Skeletal muscle tissue (tissue), 4 donors: ENCODE measurements around the gene HYOU1. TPM values are rescaled to one million over a fixed set of nuclear protein-coding genes. Genes with fewer than 3 reads are reported as not detected.
A peak's percentile ranks its signal among the peaks of the same experiment; 100 is the strongest.

Source experiments
- H3K27ac ChIP-seq: one replicate; pipeline ENCODE4 v1.7.0; 2013; ENCODE audit warnings: mild to moderate bottlenecking, low read depth, low read length, inconsistent platforms
- H3K27me3 ChIP-seq, 3 donors: one replicate each; pipeline ENCODE4 v1.7.0; 2013; ENCODE audit warnings: low read length in 3 of 3; ENCODE audit not compliant: control insufficient read depth in 3 of 3, insufficient read depth in 3 of 3
- H3K36me3 ChIP-seq, 3 donors: one replicate each; pipeline ENCODE4 v1.7.0; 2013; ENCODE audit warnings: low read length in 3 of 3; ENCODE audit not compliant: control insufficient read depth in 3 of 3, insufficient read depth in 3 of 3
- H3K4me1 ChIP-seq, 3 donors: one replicate each; pipeline ENCODE4 v1.7.0; 2013; ENCODE audit warnings: low read length in 3 of 3, mild to moderate bottlenecking in 3 of 3; ENCODE audit not compliant: control insufficient read depth in 3 of 3, insufficient read depth in 3 of 3
- H3K4me3 ChIP-seq, 3 donors: one replicate each; pipeline ENCODE4 v1.7.0; 2013; ENCODE audit warnings: low read length in 3 of 3
- H3K9ac ChIP-seq, 3 donors: one replicate each; pipeline ENCODE4 v1.7.0; 2013; ENCODE audit warnings: low read length in 3 of 3, mild to moderate bottlenecking in 3 of 3, moderate library complexity in 2 of 3, low read depth in 1 of 3
- H3K9me3 ChIP-seq, 3 donors: one replicate each; pipeline ENCODE4 v1.7.0; 2013; ENCODE audit warnings: low read length in 3 of 3; ENCODE audit not compliant: control insufficient read depth in 3 of 3
- total RNA-seq: library from RNA; depleted of rRNA; stranded (reverse); fragments of >200 nt; gene quantifications from one replicate; pipeline ENCODE4 v1.2.3, GENCODE V29; 2014
- donor health status: Osteomylitis.

Gene HYOU1
- total RNA-seq, 1 donor from 2014 or later = 23.0 TPM

- peak overlapping the region; percentile 90 to 94 (median 90) for H3K4me3 ChIP-seq
- peak overlapping the region; percentile 78 for H3K27ac ChIP-seq
- no peaks in the 10 kb centered on the region for H3K27me3 ChIP-seq
- no peaks in the 10 kb centered on the region for H3K9me3 ChIP-seq
- peaks cover 55 to 58% (median 57%) of the 10 kb centered on the region in 3 donors for H3K4me1 ChIP-seq
- peak overlapping the region; percentile 83 to 90 (median 86) for H3K9ac ChIP-seq
- H3K36me3 ChIP-seq = peaks cover 12 to 21% (median 18%) of the 10 kb centered on the region in 3 donors
Observed at GRCh38 chr11:119029340-119030028, 27.5 kb downstream of the HYOU1 start.

- H3K4me1 ChIP-seq = peaks cover 60 to 63% (median 62%) of the 10 kb centered on the region in 3 donors
- peaks cover 17 to 26% (median 22%) of the 10 kb centered on the region in 3 donors for H3K36me3 ChIP-seq
- peak overlapping the region; percentile 78 for H3K27ac ChIP-seq
- no peaks in the 10 kb centered on the region for H3K27me3 ChIP-seq
- no peaks in the 10 kb centered on the region for H3K9me3 ChIP-seq
- peak overlapping the region; percentile 79 to 90 (median 83) for H3K9ac ChIP-seq
- peak overlapping the region; percentile 90 to 94 (median 90) for H3K4me3 ChIP-seq
Observed at GRCh38 chr11:119029069-119029339, 28.0 kb downstream of the HYOU1 start.

GRCh38 chr11:119028346-119029068 is 28.5 kb downstream of the HYOU1 start:
- peak overlapping the region; percentile 79 to 90 (median 83) for H3K9ac ChIP-seq
- H3K4me1 ChIP-seq = peaks cover 62 to 68% (median 67%) of the 10 kb centered on the region in 3 donors
- H3K36me3 ChIP-seq = peaks cover 20 to 31% (median 27%) of the 10 kb centered on the region in 3 donors
- peak overlapping the region; percentile 78 for H3K27ac ChIP-seq
- no peaks in the 10 kb centered on the region for H3K27me3 ChIP-seq
- H3K9me3 ChIP-seq = no peaks in the 10 kb centered on the region
- peak overlapping the region; percentile 90 to 94 (median 90) for H3K4me3 ChIP-seq

DNA sequence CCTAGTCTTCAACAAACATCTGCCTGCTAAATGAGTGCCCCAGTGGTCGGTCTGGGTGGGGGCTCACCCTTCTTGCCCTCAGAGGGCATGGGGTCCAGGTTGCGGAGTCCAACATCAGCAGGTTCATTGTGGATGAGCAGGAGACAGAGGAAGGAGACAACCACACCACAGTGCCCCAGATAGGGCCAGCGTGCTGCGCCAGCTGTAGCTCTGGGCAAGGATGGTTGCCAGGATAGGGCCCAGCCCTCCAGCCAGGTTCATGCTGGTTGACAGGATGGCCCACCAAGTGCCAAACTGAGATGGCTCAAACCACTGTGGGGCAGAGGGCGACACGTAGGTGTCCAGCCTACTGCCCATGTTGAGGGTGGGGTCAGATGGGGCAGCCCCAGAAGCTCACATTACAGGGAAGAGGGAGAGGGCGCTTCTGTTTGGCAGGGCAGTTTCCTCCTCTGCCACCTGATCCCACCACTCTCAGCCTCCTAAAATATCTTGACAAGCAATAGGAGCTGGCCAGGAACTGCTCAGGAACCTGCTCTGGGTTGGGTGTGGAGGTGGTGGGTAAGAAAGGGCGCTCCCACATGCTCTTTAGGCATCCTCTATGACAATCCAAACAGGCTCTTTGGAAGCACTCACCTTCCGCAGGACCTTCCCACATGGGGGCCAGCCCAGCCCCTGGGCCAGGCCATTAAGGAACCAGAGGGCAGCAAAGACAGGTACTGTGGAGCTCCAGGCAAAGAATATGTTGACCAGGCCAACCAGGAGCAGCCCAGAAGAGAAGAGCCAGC is 29.3 kb downstream of the HYOU1 start:
- Histone ChIP-seq H3K27me3 (no peaks in the 10 kb centered on the region), H3K9me3 (no peaks in the 10 kb centered on the region), H3K4me1 (peaks cover 66 to 73% (median 69%) of the 10 kb centered on the region in 3 donors), H3K4me3 (peak overlapping the region; percentile 60 to 90 (median 90)), H3K9ac (peak overlapping the region; percentile 16 to 90 (median 79)), H3K27ac (peak overlapping the region; percentile 78), H3K36me3 (peaks cover 24 to 38% (median 33%) of the 10 kb centered on the region in 3 donors)

DNA sequence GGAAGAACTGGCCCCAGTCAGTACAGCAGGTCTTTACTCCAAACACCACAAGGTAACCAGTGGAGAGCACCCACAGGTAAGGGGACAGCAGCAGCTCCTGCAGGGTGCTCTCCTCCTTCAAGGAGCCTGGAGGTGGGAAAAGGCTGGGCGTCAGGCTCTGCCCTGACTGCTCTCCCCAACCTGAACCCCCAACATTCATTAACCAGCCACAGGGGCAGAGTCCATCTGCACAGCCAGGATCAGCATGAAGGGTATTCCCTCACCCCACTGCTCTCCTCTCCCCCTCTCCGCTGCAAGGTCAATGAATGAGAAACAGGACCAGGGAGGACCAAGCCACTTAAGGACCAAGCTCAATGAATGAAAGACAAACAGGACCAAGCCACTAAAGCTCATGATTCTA is 30.0 kb downstream of the HYOU1 start:
- no peaks in the 10 kb centered on the region for H3K9me3 ChIP-seq
- H3K4me1 ChIP-seq = peaks cover 66 to 73% (median 71%) of the 10 kb centered on the region in 3 donors
- peak overlapping the region; percentile 78 for H3K27ac ChIP-seq
- H3K36me3 ChIP-seq = peaks cover 31 to 43% (median 39%) of the 10 kb centered on the region in 3 donors
- peak overlapping the region in 2 of 3 donors; percentile 43 to 55 for H3K9ac ChIP-seq
- peak overlapping the region; percentile 59 to 90 (median 60) for H3K4me3 ChIP-seq
- H3K27me3 ChIP-seq = no peaks in the 10 kb centered on the region

GRCh38 chr11:119025978-119026766 is 30.8 kb downstream of the HYOU1 start:
- H3K4me1 ChIP-seq = peaks cover 72 to 79% (median 74%) of the 10 kb centered on the region in 3 donors
- H3K4me3 ChIP-seq = peak overlapping the region in 2 of 3 donors; percentile 5 to 35
- peaks cover 39 to 50% (median 39%) of the 10 kb centered on the region in 3 donors for H3K36me3 ChIP-seq

DNA sequence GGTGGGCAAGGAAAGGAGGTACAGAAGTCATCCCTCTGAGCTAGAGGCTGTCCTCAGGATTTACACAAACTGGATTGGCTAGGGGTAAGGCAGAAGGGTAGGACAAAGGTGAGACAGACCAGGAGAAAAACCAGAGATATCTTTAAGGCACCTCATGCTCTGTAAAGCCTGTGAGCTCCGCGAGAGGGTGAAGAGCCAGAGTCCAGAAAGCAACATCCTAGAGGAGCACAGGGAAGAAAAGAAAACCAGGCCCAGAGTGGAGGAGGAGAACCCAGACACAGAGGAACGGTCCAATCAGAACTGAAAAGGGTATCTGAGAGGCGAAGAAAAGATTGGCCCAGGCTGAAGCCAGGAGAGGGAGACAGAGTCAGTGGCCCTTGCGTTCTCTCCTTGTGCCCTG is 31.5 kb downstream of the HYOU1 start:
- H3K4me1 ChIP-seq = peaks cover 72 to 83% (median 74%) of the 10 kb centered on the region in 3 donors
- peak overlapping the region; percentile 78 for H3K27ac ChIP-seq
- H3K9ac ChIP-seq = peak overlapping the region in 2 of 3 donors; percentile 1 to 63
- peaks cover 39 to 51% (median 41%) of the 10 kb centered on the region in 3 donors for H3K36me3 ChIP-seq
- no peaks in the 10 kb centered on the region for H3K27me3 ChIP-seq
- H3K4me3 ChIP-seq = peak overlapping the region in 1 of 3 donors; percentile 3
- no peaks in the 10 kb centered on the region for H3K9me3 ChIP-seq

More at GRCh38 chr11:119025978-119026766, 30.8 kb downstream of the HYOU1 start:
- Histone ChIP-seq H3K9me3 (no peaks in the 10 kb centered on the region), H3K27ac (peak overlapping the region; percentile 78), H3K27me3 (no peaks in the 10 kb centered on the region), H3K9ac (peak overlapping the region; percentile 10 to 63 (median 55))

DNA sequence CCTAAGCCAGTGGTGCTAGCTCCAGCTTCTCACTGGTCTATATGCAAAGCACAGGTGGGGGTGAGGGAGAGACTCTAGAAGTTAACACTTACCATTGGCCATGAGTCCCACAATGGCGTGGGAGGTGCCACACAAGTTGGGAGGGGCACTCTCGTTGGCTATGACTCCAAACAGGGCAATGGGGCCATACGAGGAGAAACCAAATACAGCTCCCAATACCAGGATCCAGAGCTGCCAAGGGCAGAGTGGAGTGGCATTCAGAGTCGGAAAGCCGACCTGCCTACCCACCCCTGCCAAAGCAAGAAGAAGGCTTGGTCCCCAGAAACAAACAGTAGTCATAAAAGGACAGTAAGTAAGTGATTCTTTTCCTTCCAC is 31.9 kb downstream of the HYOU1 start:
- H3K27me3 ChIP-seq = no peaks in the 10 kb centered on the region
- peaks cover 74 to 86% (median 76%) of the 10 kb centered on the region in 3 donors for H3K4me1 ChIP-seq
- peaks cover 41 to 51% (median 41%) of the 10 kb centered on the region in 3 donors for H3K36me3 ChIP-seq
- H3K9me3 ChIP-seq = no peaks in the 10 kb centered on the region
- peak overlapping the region; percentile 78 for H3K27ac ChIP-seq
- peak overlapping the region; percentile 15 to 56 (median 35) for H3K4me3 ChIP-seq
- H3K9ac ChIP-seq = peak overlapping the region in 2 of 3 donors; percentile 48 to 62
